H9 (cell line): ENCODE data around the gene TTC9B. TPM values are rescaled to one million over a fixed set of nuclear protein-coding genes. Genes with fewer than 3 reads are reported as not detected.

Experiments used
- DNase-seq: peaks from one replicate; pipeline ENCODE4 v3.0.0-alpha.2; 2017
- H2AFZ ChIP-seq: one replicate; pipeline ENCODE4 v1.6.1; 2013; ENCODE audit warnings: mild to moderate bottlenecking, low read length, control low read depth, moderate library complexity
- H2AK5ac ChIP-seq: 2 replicates; pipeline ENCODE4 v1.6.1; 2013; ENCODE audit warnings: low read length, control low read depth, mixed read lengths; ENCODE audit not compliant: insufficient read length
- H2BK120ac ChIP-seq: one replicate; pipeline ENCODE4 v1.6.1; 2013; ENCODE audit warnings: low read depth, mild to moderate bottlenecking, low read length, control low read depth, inconsistent platforms; ENCODE audit not compliant: poor library complexity, severe bottlenecking
- H2BK12ac ChIP-seq: 2 replicates; pipeline ENCODE4 v1.6.1; 2013; ENCODE audit warnings: low read length, control low read depth, mixed read lengths, low read depth; ENCODE audit not compliant: insufficient read length
- H2BK15ac ChIP-seq: 2 replicates; pipeline ENCODE4 v1.6.1; 2013; ENCODE audit warnings: low read depth, low read length, control low read depth
- H2BK20ac ChIP-seq: one replicate; pipeline ENCODE4 v1.6.1; 2013; ENCODE audit warnings: low read depth, mild to moderate bottlenecking, low read length, control low read depth, inconsistent platforms; ENCODE audit not compliant: poor library complexity, severe bottlenecking
- H2BK5ac ChIP-seq: 2 replicates; pipeline ENCODE4 v1.6.1; 2013; ENCODE audit warnings: low read length, control low read depth, mixed read lengths; ENCODE audit not compliant: insufficient read length
- H3K14ac ChIP-seq: 2 replicates; pipeline ENCODE4 v1.6.1; 2013; ENCODE audit warnings: low read length, control low read depth; ENCODE audit not compliant: insufficient read depth
- H3K18ac ChIP-seq: 2 replicates; pipeline ENCODE4 v1.6.1; 2013; ENCODE audit warnings: low read depth, mild to moderate bottlenecking, mixed read lengths, low read length, control low read depth; ENCODE audit not compliant: insufficient read length
- H3K23ac ChIP-seq: 2 replicates; pipeline ENCODE4 v1.6.1; 2013; ENCODE audit warnings: low read length, control low read depth, mixed read lengths, low read depth; ENCODE audit not compliant: insufficient read length
- H3K23me2 ChIP-seq: 2 replicates; pipeline ENCODE4 v1.6.1; 2013; ENCODE audit warnings: low read depth, mild to moderate bottlenecking, mixed read lengths, low read length, control low read depth; ENCODE audit not compliant: insufficient read length, poor library complexity, severe bottlenecking
- H3K27ac ChIP-seq: 2 replicates; pipeline ENCODE4 v1.5.1; 2013; ENCODE audit warnings: low read length, control low read depth, mixed read lengths, low read depth; ENCODE audit not compliant: insufficient read length
- H3K27me3 ChIP-seq: 2 replicates; pipeline ENCODE4 v1.6.1; 2013; ENCODE audit warnings: low read length, control low read depth, inconsistent platforms; ENCODE audit not compliant: insufficient read depth
- H3K4ac ChIP-seq: 2 replicates; pipeline ENCODE4 v1.6.1; 2013; ENCODE audit warnings: low read depth, mild to moderate bottlenecking, control low read depth, inconsistent platforms, low read length, moderate library complexity
- H3K4me1 ChIP-seq: 2 replicates; pipeline ENCODE4 v1.6.1; 2013; ENCODE audit warnings: low read length, control low read depth, inconsistent platforms; ENCODE audit not compliant: insufficient read depth
- H3K4me2 ChIP-seq: 2 replicates; pipeline ENCODE4 v1.6.1; 2013; ENCODE audit warnings: low read length, control low read depth, mixed read lengths; ENCODE audit not compliant: insufficient read length, insufficient read depth
- H3K56ac ChIP-seq: 2 replicates; pipeline ENCODE4 v1.6.1; 2013; ENCODE audit warnings: low read depth, mild to moderate bottlenecking, mixed read lengths, low read length, control low read depth; ENCODE audit not compliant: insufficient read length
- H3K79me1 ChIP-seq: 2 replicates; pipeline ENCODE4 v1.6.1; 2013; ENCODE audit warnings: low read depth, mild to moderate bottlenecking, moderate library complexity, low read length, control low read depth, inconsistent platforms; ENCODE audit not compliant: insufficient read depth, poor library complexity, severe bottlenecking
- H3K79me2 ChIP-seq: 2 replicates; pipeline ENCODE4 v1.6.1; 2013; ENCODE audit warnings: low read length, control low read depth, inconsistent platforms; ENCODE audit not compliant: insufficient read depth
- H3K9ac ChIP-seq: 2 replicates; pipeline ENCODE4 v1.6.1; 2013; ENCODE audit warnings: low read length, control low read depth, mixed read lengths; ENCODE audit not compliant: insufficient read length; ENCODE audit errors: extremely low read depth
- H3K9me3 ChIP-seq: one replicate; pipeline ENCODE4 v1.6.1; 2013; ENCODE audit warnings: low read depth, low read length, inconsistent platforms; ENCODE audit not compliant: control insufficient read depth
- H3T11ph ChIP-seq: one replicate; pipeline ENCODE4 v1.6.1; 2013; ENCODE audit warnings: mild to moderate bottlenecking, low read length, control low read depth, inconsistent platforms
- H4K20me1 ChIP-seq: one replicate; pipeline ENCODE4 v1.6.1; 2013; ENCODE audit not compliant: control insufficient read depth, insufficient read length, insufficient read depth
- H4K5ac ChIP-seq: 2 replicates; pipeline ENCODE4 v1.6.1; 2013; ENCODE audit warnings: low read depth, mild to moderate bottlenecking, mixed read lengths, low read length, control low read depth; ENCODE audit not compliant: insufficient read length
- H4K8ac ChIP-seq: replicated peaks from 2 replicates; pipeline ENCODE4 v1.6.1; 2013; ENCODE audit warnings: low read length, control low read depth, mixed read lengths, low read depth; ENCODE audit not compliant: insufficient read length
- H4K91ac ChIP-seq: 2 replicates; pipeline ENCODE4 v1.6.1; 2013; ENCODE audit warnings: low read depth, mild to moderate bottlenecking, moderate library complexity, mixed read lengths, low read length, control low read depth; ENCODE audit not compliant: insufficient read length
- H3K27ac Mint-ChIP-seq, 3 experiments: 2 replicates in 2 of 3; 3 replicates in 1 of 3; pipeline ENCODE4 v1.8.0; 2020 to 2021; ENCODE audit warnings: mixed read lengths in 3 of 3, mild to moderate bottlenecking in 1 of 3, moderate library complexity in 1 of 3
- H3K27me3 Mint-ChIP-seq: 2 replicates; pipeline ENCODE4 v1.8.0; 2021; ENCODE audit warnings: low read depth, mild to moderate bottlenecking, moderate library complexity, mixed read lengths
- H3K36me3 Mint-ChIP-seq, 3 experiments: 2 replicates in 2 of 3; 3 replicates in 1 of 3; pipeline ENCODE4 v1.8.0; 2020 to 2021; ENCODE audit warnings: low read depth in 3 of 3, mixed read lengths in 3 of 3; ENCODE audit not compliant: insufficient read depth in 1 of 3
- H3K4me1 Mint-ChIP-seq, 2 experiments: 2 replicates each; pipeline ENCODE4 v1.8.0; 2020; ENCODE audit warnings: mixed read lengths in 2 of 2
- H3K4me3 Mint-ChIP-seq, 2 experiments: 2 replicates in 1 of 2; 3 replicates in 1 of 2; pipeline ENCODE4 v1.8.0; 2020 to 2021; ENCODE audit warnings: mild to moderate bottlenecking in 2 of 2, mixed read lengths in 2 of 2, moderate library complexity in 1 of 2
- H3K9me3 Mint-ChIP-seq, 2 experiments: 2 replicates in 1 of 2; 3 replicates in 1 of 2; pipeline ENCODE4 v1.8.0; 2020; ENCODE audit warnings: mild to moderate bottlenecking in 2 of 2, mixed read lengths in 2 of 2, moderate library complexity in 1 of 2
- CTCF ChIP-seq: fragments of 200-600 bp; sonication (generic); conservative IDR thresholded peaks from 3 replicates; pipeline ENCODE4 v1.8.0; 2021; ENCODE audit warnings: antibody characterized with exemption, mild to moderate bottlenecking
- WGBS: extraction: QIAGEN DNeasy Blood & Tissue Kit; methylation state at CpG from one replicate; pipeline ENCODE4 v1.1.7; 2013; ENCODE audit warnings: missing lambda C conversion rate, low lambda C conversion rate, mixed read lengths; ENCODE audit not compliant: insufficient read length; ENCODE audit errors: extremely low coverage; 5-methylcytosine and 5-hydroxymethylcytosine counted together
- total RNA-seq: library from RNA; stranded (reverse); gene quantifications from 2 replicates; pipeline ENCODE4 v1.2.1, GENCODE V29; 2021

Gene TTC9B
- total RNA-seq, 1 experiment from 2014 or later: 0.15 TPM

DNA sequence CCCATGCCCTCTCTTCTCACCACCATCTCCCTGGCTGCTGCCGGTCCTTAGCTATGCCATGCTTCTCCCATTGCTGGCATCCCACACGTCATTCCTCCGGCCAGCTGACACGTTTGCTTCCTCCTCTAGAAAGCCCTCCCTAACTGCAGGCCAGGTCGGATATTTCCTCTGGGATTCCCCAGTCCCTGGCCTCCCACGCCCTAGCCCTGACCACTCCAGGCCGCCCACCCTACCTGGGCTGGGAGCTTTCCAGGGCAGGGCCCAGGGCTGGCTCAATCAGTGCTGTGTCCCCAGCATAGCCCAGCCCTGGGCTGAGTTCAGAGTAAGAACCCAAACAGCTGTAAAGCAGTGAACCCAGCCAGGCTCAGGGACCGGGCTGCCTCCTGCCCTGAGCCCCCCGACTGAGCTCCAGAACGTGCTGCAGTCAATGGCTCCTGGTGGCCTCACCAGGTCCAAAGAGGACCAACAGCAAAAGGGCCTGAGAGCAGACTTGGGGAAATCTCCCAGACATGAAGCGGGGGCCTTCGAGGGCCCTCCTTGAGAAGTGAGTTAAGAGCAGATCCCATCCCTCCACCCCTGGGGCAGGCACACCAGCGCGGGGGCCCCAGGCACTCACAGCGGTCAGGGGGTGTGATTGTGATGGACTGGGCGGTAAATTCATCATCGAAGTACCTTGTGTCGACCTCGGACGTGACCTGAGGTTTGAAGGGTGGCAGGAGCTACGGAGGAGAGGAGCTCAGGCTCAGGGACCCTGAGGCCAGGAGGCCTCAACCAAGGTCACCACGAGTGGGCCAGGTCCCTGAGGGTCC lies 16.4 kb upstream of the TTC9B start:
- H3K27ac ChIP-seq: no peak overlapping the region
- H3K79me2 ChIP-seq: no peaks in the 10 kb centered on the region
- no peaks in the 10 kb centered on the region for H4K20me1 ChIP-seq
- H2BK20ac ChIP-seq: no peak overlapping the region
- H3K14ac ChIP-seq: no peak overlapping the region; the same call in 1 of the 2 replicates
- H4K8ac ChIP-seq: no peak overlapping the region
- no peak overlapping the region for H3K4ac ChIP-seq
- no peak overlapping the region for H4K91ac ChIP-seq
- peaks cover 2% of the 10 kb centered on the region; the same call in 1 of the 2 replicates for H3K4me1 ChIP-seq
- no peak overlapping the region for H3K56ac ChIP-seq
- H3K9ac ChIP-seq: no peak overlapping the region
- H3K9me3 ChIP-seq: no peaks in the 10 kb centered on the region
- H3K9me3 Mint-ChIP-seq: no peaks in the 10 kb centered on the region
- peaks cover 7 to 34% (median 30%) of the 10 kb centered on the region in 3 experiments; a peak in 6 of 7 replicates for H3K36me3 Mint-ChIP-seq
- H2BK120ac ChIP-seq: no peak overlapping the region
- no peak for TF ChIP-seq CTCF
- no peak for DNase-seq
- no peaks in the 10 kb centered on the region for H3K23me2 ChIP-seq
- H3K79me1 ChIP-seq: no peaks in the 10 kb centered on the region
- no peak overlapping the region for H2BK15ac ChIP-seq
- no peaks in the 10 kb centered on the region for H3K27me3 Mint-ChIP-seq
- H2AK5ac ChIP-seq: no peak overlapping the region
- no peak overlapping the region for H2BK5ac ChIP-seq
- no peak overlapping the region for H2AFZ ChIP-seq
- peaks cover 16 to 19% of the 10 kb centered on the region in 2 experiments for H3K4me1 Mint-ChIP-seq
- no peak overlapping the region; a peak in 1 of 7 replicates for H3K27ac Mint-ChIP-seq
- no peak overlapping the region for H3K18ac ChIP-seq
- no peak overlapping the region for H3K23ac ChIP-seq
- H4K5ac ChIP-seq: no peak overlapping the region
- no CpG with 5 or more reads among the region's 22 CpGs for WGBS
- H3K4me3 Mint-ChIP-seq: no peak overlapping the region
- no peaks in the 10 kb centered on the region for H3K27me3 ChIP-seq
- no peak overlapping the region for H3T11ph ChIP-seq
- no peak overlapping the region for H3K4me2 ChIP-seq
- H2BK12ac ChIP-seq: no peak overlapping the region
